Esophagus squamous epithelium (tissue), 4 donors: ENCODE data around the gene TCF4.

ENCODE experiments used
- POLR2A ChIP-seq, 4 donors: fragments of 450-650 bp; IDR thresholded peaks; one replicate each; pipeline ENCODE4 v1.6.1; 2017; ENCODE audit warnings: antibody characterized with exemption in 4 of 4, mild to moderate bottlenecking in 4 of 4, moderate library complexity in 3 of 4
- TF ChIP-seq, protein P1 (sequence below), 6 experiments: fragments of 450-650 bp in 4 of 6; fragments of 200-600 bp in 2 of 6; sonication (generic) in 2 of 6; IDR thresholded peaks; one replicate each; pipeline ENCODE4 v1.5.1; 2016 to 2019; ENCODE audit warnings: antibody characterized with exemption in 6 of 6, mild to moderate bottlenecking in 4 of 6, moderate library complexity in 4 of 6

DNA sequence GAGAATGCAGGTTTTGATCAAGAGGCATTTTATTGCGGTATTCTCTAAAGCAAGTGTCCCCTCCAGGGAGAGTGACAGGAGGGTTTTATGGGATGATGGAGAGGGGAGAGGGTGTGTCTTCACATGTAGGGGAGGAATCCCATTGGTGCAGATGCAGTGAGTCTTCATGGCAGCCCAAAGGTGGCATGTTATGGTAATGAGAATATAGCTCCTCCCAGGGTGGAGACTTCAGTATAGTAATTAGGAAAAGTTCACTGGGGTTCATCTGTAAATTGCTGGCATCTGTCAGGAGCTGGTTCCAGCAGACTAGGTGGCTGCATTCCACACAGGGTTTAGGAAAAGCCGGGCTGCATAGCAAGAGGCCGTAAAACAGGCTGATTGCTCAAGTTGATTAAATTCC, 398.0 kb downstream of the TCF4 start:
- TF ChIP-seq, protein P1, sequence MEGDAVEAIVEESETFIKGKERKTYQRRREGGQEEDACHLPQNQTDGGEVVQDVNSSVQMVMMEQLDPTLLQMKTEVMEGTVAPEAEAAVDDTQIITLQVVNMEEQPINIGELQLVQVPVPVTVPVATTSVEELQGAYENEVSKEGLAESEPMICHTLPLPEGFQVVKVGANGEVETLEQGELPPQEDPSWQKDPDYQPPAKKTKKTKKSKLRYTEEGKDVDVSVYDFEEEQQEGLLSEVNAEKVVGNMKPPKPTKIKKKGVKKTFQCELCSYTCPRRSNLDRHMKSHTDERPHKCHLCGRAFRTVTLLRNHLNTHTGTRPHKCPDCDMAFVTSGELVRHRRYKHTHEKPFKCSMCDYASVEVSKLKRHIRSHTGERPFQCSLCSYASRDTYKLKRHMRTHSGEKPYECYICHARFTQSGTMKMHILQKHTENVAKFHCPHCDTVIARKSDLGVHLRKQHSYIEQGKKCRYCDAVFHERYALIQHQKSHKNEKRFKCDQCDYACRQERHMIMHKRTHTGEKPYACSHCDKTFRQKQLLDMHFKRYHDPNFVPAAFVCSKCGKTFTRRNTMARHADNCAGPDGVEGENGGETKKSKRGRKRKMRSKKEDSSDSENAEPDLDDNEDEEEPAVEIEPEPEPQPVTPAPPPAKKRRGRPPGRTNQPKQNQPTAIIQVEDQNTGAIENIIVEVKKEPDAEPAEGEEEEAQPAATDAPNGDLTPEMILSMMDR (IDR thresholded peaks at IDR 0.05) = no peak
- no peak for TF ChIP-seq POLR2A (IDR thresholded peaks at IDR 0.05)
